ENCODE data around the gene BCL2L1. TPM values are rescaled to one million over a fixed set of nuclear protein-coding genes. Genes with fewer than 3 reads are reported as not detected.

The BCL2L1 gene
- total RNA-seq, 1 experiment from 2014 or later, result 277 TPM

DNA sequence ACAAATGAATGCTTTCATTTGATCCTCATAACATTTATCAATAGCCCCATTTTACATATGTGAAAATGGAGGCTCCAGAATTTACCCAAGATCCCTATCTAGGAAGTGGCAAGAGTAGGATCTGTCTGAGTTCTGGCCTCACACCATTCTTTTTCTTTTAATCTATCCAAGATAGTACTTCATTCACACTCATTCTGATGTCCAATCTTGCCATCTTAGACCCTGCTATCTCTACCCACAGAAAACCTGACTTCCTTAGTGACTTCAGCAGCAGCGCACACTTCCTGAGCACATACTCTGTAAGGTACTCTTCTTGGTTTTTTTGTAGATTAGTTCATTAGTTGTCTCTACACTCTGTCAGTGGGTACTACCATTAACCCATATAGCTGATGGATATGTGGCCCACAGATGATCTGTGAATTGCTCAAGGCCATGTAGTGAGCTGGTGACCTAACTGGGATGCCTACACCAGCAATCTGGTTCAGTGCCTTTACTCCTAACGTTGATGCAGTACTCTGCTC lies 48.7 kb downstream of the BCL2L1 start:
- intact Hi-C loops (cut with micrococcal nuclease), result no loop called here
- peaks cover 72% of the 10 kb centered on the region for H3K36me3 ChIP-seq (ENCODE audit: low read depth, low read length)
- no peak overlapping the region for H2AFZ ChIP-seq (ENCODE audit: low read length)
- H3K4me1 ChIP-seq (ENCODE audit: insufficient read depth, low read length), result peaks cover 26% of the 10 kb centered on the region
- H3K27me3 ChIP-seq (ENCODE audit: low read length), result no peaks in the 10 kb centered on the region
- no peak for TF ChIP-seq CTCF (conservative IDR thresholded peaks at IDR 0.05; ENCODE audit: low read depth, low read length)
- no peak for TF ChIP-seq EZH2phosphoT487 (IDR thresholded peaks at IDR 0.05; ENCODE audit: borderline replicate concordance, low read length)
- no peak for TF ChIP-seq EZH2 (IDR thresholded peaks at IDR 0.05; ENCODE audit: low read length, unreplicated experiment)
- H3K9ac ChIP-seq (ENCODE audit: low read length), result no peak overlapping the region
- BruUV-seq (replicated peaks), result no TSS peak
- H3K9me3 ChIP-seq (ENCODE audit: low read length), result no peaks in the 10 kb centered on the region
- ATAC-seq (no peak), DNase-seq (peak; percentile 2)
- H4K20me1 ChIP-seq (ENCODE audit: low read length), result peaks cover 14% of the 10 kb centered on the region; the same call in 1 of the 2 replicates
- no peaks in the 10 kb centered on the region for H3F3A ChIP-seq (ENCODE audit: low read length, unreplicated experiment)
- ChIA-PET POLR2A (ENCODE audit: unreplicated experiment) (no interaction called here), CTCF (interaction anchor here (1.1 kb wide), 1 partner anchor 50 kb away, joined by 5 read pairs; no protein-coding TSS in a partner anchor)
- H3K9me2 ChIP-seq (replicated peaks; ENCODE audit: low read length), result no peaks in the 10 kb centered on the region
- H3K27ac ChIP-seq (ENCODE audit: low read length), result peak overlapping the region; percentile 57; the same call in 1 of the 2 replicates
- H3K4me3 ChIP-seq (ENCODE audit: low read length), result no peak overlapping the region
- peaks cover 94% of the 10 kb centered on the region for H3K79me2 ChIP-seq (ENCODE audit: low read length)
- no peak overlapping the region for H3K4me2 ChIP-seq (ENCODE audit: low read length)

DNA sequence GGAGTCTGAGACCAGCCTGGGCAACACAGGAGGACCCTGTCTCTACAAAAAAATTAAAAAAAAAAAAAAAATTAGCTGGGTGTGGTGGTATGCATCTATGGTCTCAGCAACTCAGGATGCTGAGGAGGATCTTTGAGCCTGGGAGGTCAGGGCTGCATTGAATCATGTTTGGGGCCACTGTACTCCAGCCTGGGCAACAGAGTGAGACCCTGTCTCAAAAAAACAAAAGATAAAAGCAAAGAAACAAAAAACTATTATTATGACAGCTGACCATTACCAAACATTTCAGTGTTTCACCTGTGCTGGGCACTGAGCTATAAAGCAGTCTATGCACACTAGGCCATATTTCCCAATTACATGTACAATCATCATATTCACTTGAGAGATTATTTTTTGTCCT lies 49.2 kb downstream of the BCL2L1 start:
- no peak for ATAC-seq
- intact Hi-C loops (cut with micrococcal nuclease), result no loop called here
- H3K4me2 ChIP-seq (ENCODE audit: low read length), result no peak overlapping the region
- no peaks in the 10 kb centered on the region for H3K9me3 ChIP-seq (ENCODE audit: low read length)
- ChIA-PET POLR2A (ENCODE audit: unreplicated experiment) (no interaction called here), CTCF (interaction anchor here (1.1 kb wide), 1 partner anchor 51 kb away, joined by 5 read pairs; no protein-coding TSS in a partner anchor)
- peaks cover 67% of the 10 kb centered on the region for H3K36me3 ChIP-seq (ENCODE audit: low read depth, low read length)
- peaks cover 14% of the 10 kb centered on the region; the same call in 1 of the 2 replicates for H4K20me1 ChIP-seq (ENCODE audit: low read length)
- H3K4me3 ChIP-seq (ENCODE audit: low read length), result no peak overlapping the region
- TF ChIP-seq EZH2phosphoT487 (IDR thresholded peaks at IDR 0.05; ENCODE audit: borderline replicate concordance, low read length) (no peak), EZH2 (IDR thresholded peaks at IDR 0.05; ENCODE audit: low read length, unreplicated experiment) (no peak), CTCF (conservative IDR thresholded peaks at IDR 0.05; ENCODE audit: low read depth, low read length) (no peak)
- DNase-seq, result no peak
- peaks cover 93% of the 10 kb centered on the region for H3K79me2 ChIP-seq (ENCODE audit: low read length)
- H3K27me3 ChIP-seq (ENCODE audit: low read length), result no peaks in the 10 kb centered on the region
- H3K4me1 ChIP-seq (ENCODE audit: insufficient read depth, low read length), result peaks cover 26% of the 10 kb centered on the region
- no peak overlapping the region for H2AFZ ChIP-seq (ENCODE audit: low read length)
- no TSS peak for BruUV-seq (replicated peaks)
- no peaks in the 10 kb centered on the region for H3K9me2 ChIP-seq (replicated peaks; ENCODE audit: low read length)
- H3K27ac ChIP-seq (ENCODE audit: low read length), result no peak overlapping the region
- no peaks in the 10 kb centered on the region for H3F3A ChIP-seq (ENCODE audit: low read length, unreplicated experiment)
- no peak overlapping the region for H3K9ac ChIP-seq (ENCODE audit: low read length)

GRCh38 chr20:31671324-31671723 lies 51.3 kb downstream of the BCL2L1 start:
- Histone ChIP-seq H3K27me3 (ENCODE audit: low read length) (no peaks in the 10 kb centered on the region), H3K9me2 (replicated peaks; ENCODE audit: low read length) (no peaks in the 10 kb centered on the region), H3K79me2 (ENCODE audit: low read length) (peaks cover 91% of the 10 kb centered on the region), H3K4me2 (ENCODE audit: low read length) (no peak overlapping the region), H3K36me3 (ENCODE audit: low read depth, low read length) (peaks cover 61% of the 10 kb centered on the region), H2AFZ (ENCODE audit: low read length) (no peak overlapping the region), H3K9ac (ENCODE audit: low read length) (no peak overlapping the region), H4K20me1 (ENCODE audit: low read length) (peaks cover 14% of the 10 kb centered on the region; the same call in 1 of the 2 replicates), H3K9me3 (ENCODE audit: low read length) (no peaks in the 10 kb centered on the region), H3K27ac (ENCODE audit: low read length) (no peak overlapping the region), H3F3A (ENCODE audit: low read length, unreplicated experiment) (no peaks in the 10 kb centered on the region), H3K4me1 (ENCODE audit: insufficient read depth, low read length) (peaks cover 19% of the 10 kb centered on the region), H3K4me3 (ENCODE audit: low read length) (no peak overlapping the region)
- intact Hi-C loops (cut with micrococcal nuclease), result no loop called here
- POLR2A ChIA-PET (ENCODE audit: unreplicated experiment), result no interaction called here
- DNase-seq (peak; percentile 1), ATAC-seq (no peak)
- no TSS peak for BruUV-seq (replicated peaks)
- CTCF ChIA-PET, result no interaction called here
- TF ChIP-seq EZH2phosphoT487 (IDR thresholded peaks at IDR 0.05; ENCODE audit: borderline replicate concordance, low read length) (no peak), EZH2 (IDR thresholded peaks at IDR 0.05; ENCODE audit: low read length, unreplicated experiment) (no peak), CTCF (conservative IDR thresholded peaks at IDR 0.05; ENCODE audit: low read depth, low read length) (no peak)

Measured in PC-3 (cell line).